Muscle of arm (tissue), 12 donors: ENCODE results near the gene INPP5J. TPM values are rescaled to one million over a fixed set of nuclear protein-coding genes. Genes with fewer than 3 reads are reported as not detected.
"Not testable (repeated sequence)": the region's sequence is repeated elsewhere in the genome, so short reads cannot be mapped to it uniquely, and the experiment has no call there.

ENCODE experiments used
- DNase-seq: peaks from one replicate; pipeline ENCODE4 v3.0.0-alpha.2; 2013
- polyA plus RNA-seq, 12 donors: library from polyadenylated mRNA; unstranded; fragments of 120-200 nt; gene quantifications; one replicate each; pipeline ENCODE4 v1.2.1, GENCODE V29; 2013; ENCODE audit not compliant: insufficient read length in 12 of 12

INPP5J gene
- polyA plus RNA-seq, 12 donors, result 0.31 to 1.8 (median 1.1) TPM; not detected in 2

DNA sequence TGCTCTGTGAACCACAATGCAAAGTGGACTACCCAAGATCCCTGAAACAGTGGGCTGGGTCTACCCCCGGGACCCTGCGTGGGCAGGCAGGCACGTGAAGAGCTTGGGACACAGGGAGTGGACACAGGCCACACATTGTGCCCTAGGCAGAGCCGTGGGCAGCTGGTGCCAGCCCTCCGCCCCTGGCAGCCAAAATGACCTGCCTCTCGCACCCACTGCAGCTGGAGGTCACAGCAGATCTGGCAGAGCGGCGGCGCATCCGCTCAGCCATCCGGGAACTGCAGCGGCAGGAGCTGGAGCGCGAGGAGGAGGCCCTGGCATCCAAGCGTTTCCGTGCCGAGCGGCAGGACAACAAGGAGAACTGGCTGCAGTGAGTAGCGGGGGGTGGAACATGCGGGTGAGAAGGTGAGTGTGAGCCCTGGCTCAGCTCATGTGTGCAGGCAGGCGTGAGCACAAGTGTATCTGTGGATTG is 35.0 kb upstream of the INPP5J start:
- no peak for DNase-seq

DNA sequence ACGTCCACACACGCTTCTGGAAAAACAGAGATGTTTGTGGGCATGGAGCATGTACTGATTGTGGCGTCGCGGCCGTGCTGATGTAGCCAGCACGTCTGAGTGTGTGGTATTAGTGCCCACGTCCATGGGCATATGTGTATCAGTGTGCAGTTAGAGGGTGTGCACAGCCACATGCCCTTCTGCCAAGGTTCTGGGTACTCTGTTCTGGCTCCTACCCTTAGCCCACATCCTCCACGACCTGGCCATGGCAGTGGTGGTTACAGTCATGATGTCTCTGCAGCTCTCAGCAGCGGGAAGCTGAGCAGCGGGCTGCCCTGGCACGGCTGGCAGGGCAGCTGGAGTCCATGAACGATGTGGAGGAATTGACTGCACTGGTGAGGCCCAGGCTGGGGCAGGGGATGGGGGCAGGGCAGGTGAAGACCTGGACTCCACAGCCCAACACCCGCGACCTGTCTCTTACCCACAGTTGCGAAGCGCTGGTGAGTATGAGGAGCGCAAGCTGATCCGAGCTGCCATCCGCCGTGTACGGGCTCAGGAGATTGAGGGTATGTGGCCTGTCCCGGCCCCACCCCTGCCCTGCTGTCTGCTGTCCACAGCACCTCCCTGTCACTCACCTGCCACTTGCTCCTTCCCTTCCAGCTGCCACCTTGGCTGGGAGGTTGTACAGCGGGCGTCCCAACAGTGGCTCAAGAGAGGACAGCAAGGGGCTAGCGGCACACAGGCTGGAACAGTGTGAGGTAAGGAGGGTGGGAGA is 34.4 kb upstream of the INPP5J start:
- no peak for DNase-seq

GRCh38 chr22:31089160-31090100 is 33.3 kb upstream of the INPP5J start:
- no peak for DNase-seq

GRCh38 chr22:31090217-31091085 is 32.3 kb upstream of the INPP5J start:
- DNase-seq, result no peak

- no peak for DNase-seq
Measured at GRCh38 chr22:31091106-31091975, 31.4 kb upstream of the INPP5J start.

DNA sequence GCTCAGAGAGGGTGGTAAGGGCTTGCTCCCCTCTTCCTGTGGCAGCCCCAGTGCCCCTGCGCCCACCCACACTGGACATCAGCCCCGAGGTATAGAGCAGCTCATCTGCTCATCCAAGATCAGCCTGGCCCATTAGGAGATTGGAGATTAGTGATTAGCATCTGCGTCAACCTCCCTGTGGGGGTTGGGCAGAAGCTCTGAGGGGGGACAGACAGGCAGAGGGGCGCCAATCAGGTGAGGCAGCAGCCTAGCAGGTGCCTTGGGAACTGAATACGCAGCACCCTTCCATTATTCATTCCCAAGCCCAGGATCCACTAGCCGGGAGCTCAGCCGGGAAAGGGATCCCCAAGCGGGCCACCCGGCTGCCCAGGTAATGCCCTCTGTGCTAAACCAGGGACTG is 30.6 kb upstream of the INPP5J start:
- no peak for DNase-seq

GRCh38 chr22:31093086-31093850 is 29.5 kb upstream of the INPP5J start:
- no peak for DNase-seq

DNA sequence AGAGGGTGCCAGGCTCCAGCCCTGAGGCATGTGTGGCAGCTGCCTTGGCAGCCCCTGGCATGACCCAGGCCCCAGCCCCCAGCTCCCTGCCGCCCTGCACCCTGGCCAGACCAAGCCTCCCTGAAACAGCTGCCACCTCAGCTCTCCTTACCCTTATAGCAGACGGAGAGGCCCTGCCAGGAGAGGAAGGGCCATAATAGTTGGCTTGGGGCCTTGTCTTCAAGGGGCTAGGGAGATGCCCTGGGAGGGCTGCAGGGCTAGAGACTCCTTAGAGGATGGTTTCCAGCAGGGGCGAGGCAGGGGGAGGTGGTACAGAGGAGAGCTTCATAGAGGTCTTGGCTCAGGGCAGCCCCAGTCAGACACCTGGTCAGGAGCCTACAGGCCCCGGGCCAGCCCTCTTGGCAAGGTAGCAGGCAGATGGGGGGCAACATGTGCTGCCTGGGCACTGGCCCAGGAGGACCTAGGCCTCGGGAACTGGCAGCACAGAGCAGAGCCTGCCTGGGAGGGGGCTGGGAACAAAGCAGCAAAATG is 28.7 kb upstream of the INPP5J start:
- no peak for DNase-seq

- DNase-seq, result no peak
Measured at GRCh38 chr22:31094741-31095140, 28.0 kb upstream of the INPP5J start.

- DNase-seq, result no peak
Measured at GRCh38 chr22:31095637-31096249, 27.0 kb upstream of the INPP5J start.

DNA sequence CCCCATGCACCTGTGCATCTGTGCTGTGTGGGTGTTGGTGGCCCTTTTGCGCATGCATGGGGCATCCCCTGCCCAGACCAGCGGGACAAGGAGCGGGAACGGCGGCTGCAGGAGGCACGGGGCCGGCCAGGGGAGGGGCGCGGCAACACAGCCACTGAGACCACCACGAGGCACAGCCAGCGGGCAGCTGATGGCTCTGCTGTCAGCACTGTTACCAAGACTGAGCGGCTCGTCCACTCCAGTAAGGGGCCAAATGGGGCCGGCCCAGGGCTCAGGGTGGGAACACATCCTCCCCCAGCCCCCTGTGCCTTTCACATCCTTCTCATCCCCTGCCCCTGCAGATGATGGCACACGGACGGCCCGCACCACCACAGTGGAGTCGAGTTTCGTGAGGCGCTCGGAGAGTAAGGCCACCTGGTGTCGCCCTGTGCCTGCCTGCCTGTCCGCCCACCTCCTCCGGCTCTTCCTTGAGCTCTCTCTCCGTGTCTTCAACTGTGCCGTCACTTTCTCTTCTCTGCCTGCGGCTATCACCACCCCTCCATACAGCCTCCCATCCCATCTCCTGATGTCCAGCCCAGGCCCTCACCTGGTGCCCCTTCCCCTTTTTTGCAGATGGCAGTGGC is 26.0 kb upstream of the INPP5J start:
- no peak for DNase-seq

DNA sequence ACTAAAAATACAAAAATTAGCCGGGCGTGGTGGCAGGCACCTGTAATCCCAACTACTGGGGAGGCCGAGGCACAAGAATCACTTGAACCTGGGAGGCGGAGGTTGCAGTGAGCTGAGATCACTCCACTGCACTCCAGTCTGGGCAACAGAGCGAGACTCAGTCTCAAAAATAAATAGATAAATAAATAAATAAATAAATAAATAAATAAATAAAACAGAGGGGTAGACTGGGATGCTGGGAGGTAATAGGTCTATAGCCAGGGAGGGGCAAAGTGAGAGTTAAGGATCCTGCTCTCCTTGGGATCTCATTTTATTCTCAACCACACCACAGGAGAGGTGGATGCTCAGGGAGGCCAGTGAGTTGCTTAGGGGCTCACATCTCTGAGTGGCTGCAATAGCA is 25.2 kb upstream of the INPP5J start:
- DNase-seq, result not testable (repeated sequence)

DNA sequence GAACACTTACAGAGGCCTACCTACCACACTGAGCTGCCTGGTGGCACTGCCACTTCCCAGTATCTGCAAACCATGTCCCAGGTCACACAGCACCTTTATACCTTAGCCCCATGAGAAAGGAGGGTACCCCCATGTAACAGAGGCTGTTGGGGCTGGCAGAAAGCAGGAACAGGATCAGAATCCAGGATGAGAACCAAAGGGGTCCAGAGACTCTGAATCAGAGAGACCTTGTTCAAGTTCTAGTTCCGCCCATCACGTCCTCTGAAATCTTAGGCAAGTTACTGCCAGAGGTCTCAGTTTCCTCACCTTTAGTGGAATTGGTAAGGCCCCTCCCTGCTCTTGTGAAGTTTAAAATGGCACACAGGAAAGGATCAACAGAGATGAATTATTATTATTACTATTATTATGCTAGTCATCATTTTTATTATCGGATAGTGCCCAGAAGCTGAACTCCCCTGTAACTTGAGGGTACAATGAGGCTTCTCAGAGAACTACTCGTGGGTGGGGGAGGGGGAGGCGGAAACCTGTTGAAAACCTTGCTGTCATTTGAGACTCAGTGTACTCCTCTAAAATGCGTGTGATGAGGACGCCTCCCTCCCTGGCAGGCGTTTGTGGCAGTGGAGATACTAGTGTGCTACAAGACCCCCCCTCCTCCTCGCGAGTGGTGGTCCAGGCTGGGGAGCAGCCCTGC is 24.7 kb upstream of the INPP5J start:
- DNase-seq, result no peak

GRCh38 chr22:31098632-31099110 is 24.1 kb upstream of the INPP5J start:
- no peak for DNase-seq

DNA sequence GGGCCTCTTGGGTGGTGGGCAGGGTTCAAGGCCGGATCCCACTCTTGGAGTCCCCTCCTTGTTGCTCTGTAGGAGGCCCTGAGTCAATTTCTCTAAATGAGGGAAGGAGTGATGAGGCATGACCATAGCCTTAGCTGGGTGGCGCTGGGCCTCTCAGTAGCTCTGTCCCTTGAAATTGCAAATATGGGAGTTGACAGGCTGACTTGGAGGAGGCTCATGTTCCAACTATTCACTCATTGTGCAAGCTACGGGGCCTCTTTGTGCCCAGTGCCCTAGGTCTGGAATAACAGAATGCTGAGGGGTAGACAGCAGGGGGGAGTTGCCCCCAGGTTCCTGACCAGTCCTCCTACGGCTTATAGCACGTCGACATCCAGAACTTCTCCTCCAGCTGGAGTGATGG is 23.4 kb upstream of the INPP5J start:
- no peak for DNase-seq

DNA sequence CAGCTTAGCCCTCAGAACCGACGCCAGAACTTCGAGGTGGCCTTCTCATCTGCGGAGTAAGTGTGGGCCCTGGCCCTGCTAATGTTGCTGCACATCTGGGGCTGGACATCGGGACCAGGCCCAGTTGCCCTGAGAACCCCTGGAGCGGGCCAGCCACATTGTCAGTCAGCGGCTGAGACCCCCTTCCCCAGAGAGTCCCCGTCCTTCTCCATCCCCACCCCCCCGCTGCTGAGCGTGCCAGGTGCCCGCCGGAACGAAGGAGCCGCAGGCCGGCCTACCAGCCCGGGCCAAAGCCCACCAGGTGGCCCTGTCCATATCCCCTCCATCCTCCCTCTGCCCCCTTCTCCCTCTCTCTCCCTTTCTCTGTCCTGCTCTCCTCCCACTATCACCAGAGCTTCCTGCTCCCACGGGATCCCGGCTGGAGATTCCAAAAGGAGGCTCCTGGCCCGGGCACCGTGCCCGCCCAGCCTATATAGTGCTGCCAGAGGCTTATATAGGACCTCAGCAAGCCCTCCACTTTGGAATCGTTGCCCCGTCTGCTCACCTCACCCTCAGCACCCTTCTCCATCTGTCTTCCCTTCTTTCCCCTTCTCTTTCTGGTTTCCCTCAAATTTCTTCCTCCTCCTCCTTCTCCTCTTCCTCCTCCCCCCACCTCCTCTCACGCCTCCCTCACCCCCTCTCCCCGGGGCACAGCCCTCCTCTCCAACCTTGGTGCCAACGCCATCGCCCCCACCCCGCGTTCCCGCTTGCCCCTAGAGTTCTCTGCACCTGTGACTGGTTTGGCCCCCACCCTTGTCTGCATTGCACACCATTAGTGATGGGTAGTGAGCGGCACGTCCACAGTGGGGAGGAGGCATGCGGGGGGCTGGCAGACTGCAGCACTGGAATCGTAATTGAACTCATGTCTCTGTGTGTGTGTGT is 22.7 kb upstream of the INPP5J start:
- no peak for DNase-seq
